Measurements from ENCODE around the gene GPC4.

The GPC4 gene

GRCh38 chrX:133437766-133438165, 22.5 kb upstream of the GPC4 start:
- Histone ChIP-seq H3K4me1 (ENCODE audit: control insufficient read depth in 1 of 2, insufficient read depth in 2 of 2, low read length in 2 of 2) (peaks cover 0 to 6% of the 10 kb centered on the region in 2 donors), H3K9ac (ENCODE audit: low read depth in 1 of 2, low read length in 2 of 2) (no peak overlapping the region), H3K4me3 (ENCODE audit: low read depth in 1 of 2, low read length in 2 of 2) (no peak overlapping the region), H3K9me3 (ENCODE audit: control insufficient read depth in 1 of 2, low read length in 2 of 2) (no peaks in the 10 kb centered on the region), H3K36me3 (ENCODE audit: control insufficient read depth in 1 of 2, insufficient read depth in 2 of 2, low read length in 2 of 2) (no peaks in the 10 kb centered on the region), H3K27me3 (ENCODE audit: control insufficient read depth in 1 of 2, insufficient read depth in 2 of 2, low read length in 2 of 2) (no peaks in the 10 kb centered on the region), H3K27ac (ENCODE audit: low read depth, low read length) (no peak overlapping the region)

- no peaks in the 10 kb centered on the region for H3K9me3 ChIP-seq (ENCODE audit: control insufficient read depth in 1 of 2, low read length in 2 of 2)
Measured at GRCh38 chrX:133437356-133437755, 22.1 kb upstream of the GPC4 start.

GRCh38 chrX:133435544-133436124, 20.3 kb upstream of the GPC4 start:
- no peaks in the 10 kb centered on the region for H3K9me3 ChIP-seq (ENCODE audit: control insufficient read depth in 1 of 2, low read length in 2 of 2)
- no peaks in the 10 kb centered on the region for H3K27me3 ChIP-seq (ENCODE audit: control insufficient read depth in 1 of 2, insufficient read depth in 2 of 2, low read length in 2 of 2)
- H3K36me3 ChIP-seq (ENCODE audit: control insufficient read depth in 1 of 2, insufficient read depth in 2 of 2, low read length in 2 of 2): no peaks in the 10 kb centered on the region
- H3K4me1 ChIP-seq (ENCODE audit: control insufficient read depth in 1 of 2, insufficient read depth in 2 of 2, low read length in 2 of 2): peaks cover 0 to 6% of the 10 kb centered on the region in 2 donors
- no peak overlapping the region for H3K9ac ChIP-seq (ENCODE audit: low read depth in 1 of 2, low read length in 2 of 2)
- no peak overlapping the region for H3K27ac ChIP-seq (ENCODE audit: low read depth, low read length)
- H3K4me3 ChIP-seq (ENCODE audit: low read depth in 1 of 2, low read length in 2 of 2): no peak overlapping the region

More at GRCh38 chrX:133437356-133437755, 22.1 kb upstream of the GPC4 start:
- no peak overlapping the region for H3K27ac ChIP-seq (ENCODE audit: low read depth, low read length)
- H3K36me3 ChIP-seq (ENCODE audit: control insufficient read depth in 1 of 2, insufficient read depth in 2 of 2, low read length in 2 of 2): no peaks in the 10 kb centered on the region
- no peaks in the 10 kb centered on the region for H3K27me3 ChIP-seq (ENCODE audit: control insufficient read depth in 1 of 2, insufficient read depth in 2 of 2, low read length in 2 of 2)
- H3K9ac ChIP-seq (ENCODE audit: low read depth in 1 of 2, low read length in 2 of 2): no peak overlapping the region
- no peak overlapping the region for H3K4me3 ChIP-seq (ENCODE audit: low read depth in 1 of 2, low read length in 2 of 2)
- peaks cover 0 to 6% of the 10 kb centered on the region in 2 donors for H3K4me1 ChIP-seq (ENCODE audit: control insufficient read depth in 1 of 2, insufficient read depth in 2 of 2, low read length in 2 of 2)

GRCh38 chrX:133434197-133434820, 19.0 kb upstream of the GPC4 start:
- Histone ChIP-seq H3K9me3 (ENCODE audit: control insufficient read depth in 1 of 2, low read length in 2 of 2) (no peaks in the 10 kb centered on the region), H3K9ac (ENCODE audit: low read depth in 1 of 2, low read length in 2 of 2) (no peak overlapping the region), H3K4me1 (ENCODE audit: control insufficient read depth in 1 of 2, insufficient read depth in 2 of 2, low read length in 2 of 2) (peaks cover 0 to 6% of the 10 kb centered on the region in 2 donors), H3K4me3 (ENCODE audit: low read depth in 1 of 2, low read length in 2 of 2) (no peak overlapping the region), H3K36me3 (ENCODE audit: control insufficient read depth in 1 of 2, insufficient read depth in 2 of 2, low read length in 2 of 2) (no peaks in the 10 kb centered on the region), H3K27me3 (ENCODE audit: control insufficient read depth in 1 of 2, insufficient read depth in 2 of 2, low read length in 2 of 2) (no peaks in the 10 kb centered on the region), H3K27ac (ENCODE audit: low read depth, low read length) (no peak overlapping the region)

DNA sequence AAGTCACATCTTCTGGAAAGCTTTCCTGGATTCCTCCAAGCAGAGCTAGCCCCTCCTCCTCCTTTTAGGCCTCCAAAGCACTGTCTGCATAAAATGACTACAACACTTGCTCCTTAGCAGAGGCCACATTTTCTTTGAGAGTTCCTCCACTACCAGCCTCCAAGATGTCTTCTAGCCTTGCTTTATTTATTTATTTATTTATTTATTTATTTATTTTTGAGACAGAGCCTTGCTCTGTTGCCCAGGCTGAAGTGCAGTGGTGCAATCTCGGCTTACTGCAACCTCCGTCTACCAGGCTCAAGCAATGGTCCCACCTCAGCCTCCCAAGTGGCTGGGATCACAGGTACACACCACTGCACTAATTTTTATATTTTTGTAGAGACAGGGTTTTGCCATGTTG, 4.6 kb upstream of the GPC4 start:
- Histone ChIP-seq H3K4me3 (ENCODE audit: low read depth in 1 of 2, low read length in 2 of 2) (no peak overlapping the region), H3K27ac (ENCODE audit: low read depth, low read length) (no peak overlapping the region), H3K9me3 (ENCODE audit: control insufficient read depth in 1 of 2, low read length in 2 of 2) (no peaks in the 10 kb centered on the region), H3K9ac (ENCODE audit: low read depth in 1 of 2, low read length in 2 of 2) (no peak overlapping the region), H3K36me3 (ENCODE audit: control insufficient read depth in 1 of 2, insufficient read depth in 2 of 2, low read length in 2 of 2) (no peaks in the 10 kb centered on the region), H3K27me3 (ENCODE audit: control insufficient read depth in 1 of 2, insufficient read depth in 2 of 2, low read length in 2 of 2) (no peaks in the 10 kb centered on the region), H3K4me1 (ENCODE audit: control insufficient read depth in 1 of 2, insufficient read depth in 2 of 2, low read length in 2 of 2) (no peaks in the 10 kb centered on the region)

DNA sequence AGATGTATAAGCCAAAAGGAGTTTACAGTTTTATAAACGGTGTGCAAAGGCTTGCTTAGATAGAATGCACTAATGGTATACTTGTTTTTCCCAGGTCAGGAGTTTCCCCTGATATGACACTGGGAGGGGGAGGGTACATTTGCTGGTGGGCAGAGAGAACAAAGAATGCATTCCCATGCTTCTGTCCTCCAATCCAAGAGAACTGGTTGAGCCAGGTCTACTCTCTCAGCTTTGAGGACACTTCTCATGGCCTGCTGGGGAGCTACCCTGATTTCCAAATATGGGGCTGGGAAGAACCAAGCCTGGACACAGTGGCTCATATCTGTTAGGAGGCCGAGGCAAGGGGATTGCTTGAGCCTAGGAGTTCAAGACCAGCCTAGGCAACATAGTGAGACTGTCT, 3.3 kb upstream of the GPC4 start:
- Histone ChIP-seq H3K27ac (ENCODE audit: low read depth, low read length) (no peak overlapping the region), H3K9ac (ENCODE audit: low read depth in 1 of 2, low read length in 2 of 2) (no peak overlapping the region), H3K36me3 (ENCODE audit: control insufficient read depth in 1 of 2, insufficient read depth in 2 of 2, low read length in 2 of 2) (no peaks in the 10 kb centered on the region), H3K4me3 (ENCODE audit: low read depth in 1 of 2, low read length in 2 of 2) (no peak overlapping the region), H3K4me1 (ENCODE audit: control insufficient read depth in 1 of 2, insufficient read depth in 2 of 2, low read length in 2 of 2) (no peaks in the 10 kb centered on the region), H3K27me3 (ENCODE audit: control insufficient read depth in 1 of 2, insufficient read depth in 2 of 2, low read length in 2 of 2) (no peaks in the 10 kb centered on the region), H3K9me3 (ENCODE audit: control insufficient read depth in 1 of 2, low read length in 2 of 2) (no peaks in the 10 kb centered on the region)

DNA sequence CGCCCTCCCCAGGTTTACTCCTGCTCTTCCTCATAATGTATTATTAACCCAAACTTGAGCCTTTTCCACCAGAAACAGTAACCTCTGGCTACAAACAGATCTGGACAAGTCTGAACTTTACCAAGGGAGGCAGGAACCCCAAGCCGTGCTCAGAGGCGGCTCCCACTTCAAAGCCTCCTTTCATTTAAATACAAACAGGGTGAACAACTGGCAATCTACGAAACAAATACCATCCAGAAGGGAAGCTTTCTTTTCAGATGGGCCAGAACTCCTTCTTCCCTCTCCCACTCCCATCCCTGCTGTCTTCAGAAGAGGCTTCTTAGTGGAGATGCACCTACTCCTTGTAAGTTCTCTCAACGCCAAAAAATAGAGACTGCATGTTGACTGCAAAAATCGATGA, 2.1 kb upstream of the GPC4 start:
- Histone ChIP-seq H3K4me3 (ENCODE audit: low read depth in 1 of 2, low read length in 2 of 2) (no peak overlapping the region), H3K9ac (ENCODE audit: low read depth in 1 of 2, low read length in 2 of 2) (no peak overlapping the region), H3K27me3 (ENCODE audit: control insufficient read depth in 1 of 2, insufficient read depth in 2 of 2, low read length in 2 of 2) (no peaks in the 10 kb centered on the region), H3K36me3 (ENCODE audit: control insufficient read depth in 1 of 2, insufficient read depth in 2 of 2, low read length in 2 of 2) (no peaks in the 10 kb centered on the region), H3K4me1 (ENCODE audit: control insufficient read depth in 1 of 2, insufficient read depth in 2 of 2, low read length in 2 of 2) (peaks cover 0 to 7% of the 10 kb centered on the region in 2 donors), H3K9me3 (ENCODE audit: control insufficient read depth in 1 of 2, low read length in 2 of 2) (no peaks in the 10 kb centered on the region), H3K27ac (ENCODE audit: low read depth, low read length) (no peak overlapping the region)

- Histone ChIP-seq H3K27me3 (ENCODE audit: control insufficient read depth in 1 of 2, insufficient read depth in 2 of 2, low read length in 2 of 2) (no peaks in the 10 kb centered on the region), H3K9me3 (ENCODE audit: control insufficient read depth in 1 of 2, low read length in 2 of 2) (no peaks in the 10 kb centered on the region), H3K4me1 (ENCODE audit: control insufficient read depth in 1 of 2, insufficient read depth in 2 of 2, low read length in 2 of 2) (peaks cover 0 to 7% of the 10 kb centered on the region in 2 donors), H3K9ac (ENCODE audit: low read depth in 1 of 2, low read length in 2 of 2) (peak overlapping the region; percentile 51 to 63), H3K36me3 (ENCODE audit: control insufficient read depth in 1 of 2, insufficient read depth in 2 of 2, low read length in 2 of 2) (no peaks in the 10 kb centered on the region), H3K27ac (ENCODE audit: low read depth, low read length) (peak overlapping the region; percentile 42), H3K4me3 (ENCODE audit: low read depth in 1 of 2, low read length in 2 of 2) (peak overlapping the region; percentile 68 to 70)
Measured at GRCh38 chrX:133414406-133415275, 648 bp downstream of the GPC4 start.

DNA sequence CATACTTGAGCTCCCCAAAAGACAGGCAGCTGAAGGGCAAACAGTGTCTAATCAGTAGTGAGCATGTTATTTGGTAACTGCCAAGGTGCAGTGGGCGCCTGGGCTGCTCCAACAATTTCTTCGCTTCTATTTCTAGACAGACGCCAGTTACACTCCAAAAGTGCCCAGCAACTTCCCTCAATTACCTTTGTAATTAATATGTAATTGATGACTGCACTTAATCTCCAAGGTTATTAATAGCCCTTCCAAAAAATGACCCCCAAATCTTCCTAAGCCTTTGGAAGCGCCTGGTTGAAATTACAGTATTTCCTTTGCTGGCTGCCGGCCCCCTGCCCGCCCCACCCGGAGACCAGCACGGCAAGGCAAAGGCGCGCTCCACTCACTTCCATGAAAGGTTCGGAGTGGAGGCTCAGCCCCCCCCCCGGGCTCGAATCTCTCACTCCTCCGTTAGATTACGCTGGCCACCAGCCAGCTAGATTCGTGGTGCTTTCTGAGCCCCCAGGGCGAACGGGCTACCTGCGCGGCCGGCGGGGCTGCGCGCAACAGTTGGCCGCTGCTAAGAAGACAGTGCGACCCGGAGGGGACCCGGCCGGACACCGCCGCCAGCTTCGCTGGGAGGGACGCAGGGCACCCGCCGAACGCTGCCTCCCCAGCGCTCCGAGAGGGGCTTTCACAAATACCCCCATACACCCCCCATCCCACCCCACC, 1.9 kb downstream of the GPC4 start:
- Histone ChIP-seq H3K4me1 (ENCODE audit: control insufficient read depth in 1 of 2, insufficient read depth in 2 of 2, low read length in 2 of 2) (peaks cover 0 to 7% of the 10 kb centered on the region in 2 donors), H3K36me3 (ENCODE audit: control insufficient read depth in 1 of 2, insufficient read depth in 2 of 2, low read length in 2 of 2) (no peaks in the 10 kb centered on the region), H3K4me3 (ENCODE audit: low read depth in 1 of 2, low read length in 2 of 2) (peak overlapping the region; percentile 68 to 70), H3K27me3 (ENCODE audit: control insufficient read depth in 1 of 2, insufficient read depth in 2 of 2, low read length in 2 of 2) (no peaks in the 10 kb centered on the region), H3K9ac (ENCODE audit: low read depth in 1 of 2, low read length in 2 of 2) (no peak overlapping the region), H3K27ac (ENCODE audit: low read depth, low read length) (no peak overlapping the region), H3K9me3 (ENCODE audit: control insufficient read depth in 1 of 2, low read length in 2 of 2) (no peaks in the 10 kb centered on the region)

DNA sequence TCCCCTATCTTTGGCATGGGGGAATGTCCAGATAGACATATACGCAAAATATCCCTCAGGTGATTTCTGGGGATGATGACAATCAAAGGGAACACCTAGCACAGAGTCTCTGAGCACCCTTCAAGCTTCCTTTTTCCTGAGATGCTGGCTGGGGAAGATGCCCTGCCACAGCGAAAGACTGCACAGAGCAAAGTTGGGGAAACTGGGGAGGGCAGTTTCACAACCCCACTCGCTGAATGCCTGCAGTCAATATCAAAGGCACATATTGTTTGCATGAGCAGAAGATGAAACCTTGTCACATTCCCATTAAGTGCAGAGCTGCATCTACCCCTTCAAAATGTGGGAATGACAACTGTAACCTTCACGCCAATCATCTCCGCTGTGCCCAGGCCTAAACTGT, 2.6 kb downstream of the GPC4 start:
- Histone ChIP-seq H3K9ac (ENCODE audit: low read depth in 1 of 2, low read length in 2 of 2) (no peak overlapping the region), H3K27me3 (ENCODE audit: control insufficient read depth in 1 of 2, insufficient read depth in 2 of 2, low read length in 2 of 2) (no peaks in the 10 kb centered on the region), H3K4me3 (ENCODE audit: low read depth in 1 of 2, low read length in 2 of 2) (no peak overlapping the region), H3K4me1 (ENCODE audit: control insufficient read depth in 1 of 2, insufficient read depth in 2 of 2, low read length in 2 of 2) (peaks cover 0 to 7% of the 10 kb centered on the region in 2 donors), H3K36me3 (ENCODE audit: control insufficient read depth in 1 of 2, insufficient read depth in 2 of 2, low read length in 2 of 2) (no peaks in the 10 kb centered on the region), H3K27ac (ENCODE audit: low read depth, low read length) (no peak overlapping the region), H3K9me3 (ENCODE audit: control insufficient read depth in 1 of 2, low read length in 2 of 2) (no peaks in the 10 kb centered on the region)
